ENCODE data around the gene F2RL3.

DNA sequence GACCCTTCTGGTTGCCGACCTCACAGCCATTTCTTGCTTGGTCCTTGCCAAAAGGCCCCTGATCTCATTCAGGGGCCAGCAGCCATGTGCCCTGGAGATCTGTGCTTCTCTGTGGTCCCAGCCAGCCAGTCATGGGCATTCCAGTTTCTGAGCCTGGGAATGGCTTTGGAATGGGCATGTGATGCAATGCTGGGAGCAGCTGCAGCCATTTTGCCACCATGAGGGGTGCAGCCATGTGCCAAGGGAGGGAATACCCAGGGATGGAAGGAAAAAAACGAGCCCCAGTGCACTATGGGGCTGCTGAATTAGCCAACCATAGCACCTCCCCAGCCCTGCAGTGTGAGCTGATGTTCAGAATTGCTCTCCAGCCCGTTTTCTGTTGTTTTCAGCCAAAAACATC lies 26.3 kb downstream of the F2RL3 start:
- TF ChIP-seq, protein P1, sequence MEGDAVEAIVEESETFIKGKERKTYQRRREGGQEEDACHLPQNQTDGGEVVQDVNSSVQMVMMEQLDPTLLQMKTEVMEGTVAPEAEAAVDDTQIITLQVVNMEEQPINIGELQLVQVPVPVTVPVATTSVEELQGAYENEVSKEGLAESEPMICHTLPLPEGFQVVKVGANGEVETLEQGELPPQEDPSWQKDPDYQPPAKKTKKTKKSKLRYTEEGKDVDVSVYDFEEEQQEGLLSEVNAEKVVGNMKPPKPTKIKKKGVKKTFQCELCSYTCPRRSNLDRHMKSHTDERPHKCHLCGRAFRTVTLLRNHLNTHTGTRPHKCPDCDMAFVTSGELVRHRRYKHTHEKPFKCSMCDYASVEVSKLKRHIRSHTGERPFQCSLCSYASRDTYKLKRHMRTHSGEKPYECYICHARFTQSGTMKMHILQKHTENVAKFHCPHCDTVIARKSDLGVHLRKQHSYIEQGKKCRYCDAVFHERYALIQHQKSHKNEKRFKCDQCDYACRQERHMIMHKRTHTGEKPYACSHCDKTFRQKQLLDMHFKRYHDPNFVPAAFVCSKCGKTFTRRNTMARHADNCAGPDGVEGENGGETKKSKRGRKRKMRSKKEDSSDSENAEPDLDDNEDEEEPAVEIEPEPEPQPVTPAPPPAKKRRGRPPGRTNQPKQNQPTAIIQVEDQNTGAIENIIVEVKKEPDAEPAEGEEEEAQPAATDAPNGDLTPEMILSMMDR (IDR thresholded peaks at IDR 0.05) = no peak
- TF ChIP-seq, protein P2, sequence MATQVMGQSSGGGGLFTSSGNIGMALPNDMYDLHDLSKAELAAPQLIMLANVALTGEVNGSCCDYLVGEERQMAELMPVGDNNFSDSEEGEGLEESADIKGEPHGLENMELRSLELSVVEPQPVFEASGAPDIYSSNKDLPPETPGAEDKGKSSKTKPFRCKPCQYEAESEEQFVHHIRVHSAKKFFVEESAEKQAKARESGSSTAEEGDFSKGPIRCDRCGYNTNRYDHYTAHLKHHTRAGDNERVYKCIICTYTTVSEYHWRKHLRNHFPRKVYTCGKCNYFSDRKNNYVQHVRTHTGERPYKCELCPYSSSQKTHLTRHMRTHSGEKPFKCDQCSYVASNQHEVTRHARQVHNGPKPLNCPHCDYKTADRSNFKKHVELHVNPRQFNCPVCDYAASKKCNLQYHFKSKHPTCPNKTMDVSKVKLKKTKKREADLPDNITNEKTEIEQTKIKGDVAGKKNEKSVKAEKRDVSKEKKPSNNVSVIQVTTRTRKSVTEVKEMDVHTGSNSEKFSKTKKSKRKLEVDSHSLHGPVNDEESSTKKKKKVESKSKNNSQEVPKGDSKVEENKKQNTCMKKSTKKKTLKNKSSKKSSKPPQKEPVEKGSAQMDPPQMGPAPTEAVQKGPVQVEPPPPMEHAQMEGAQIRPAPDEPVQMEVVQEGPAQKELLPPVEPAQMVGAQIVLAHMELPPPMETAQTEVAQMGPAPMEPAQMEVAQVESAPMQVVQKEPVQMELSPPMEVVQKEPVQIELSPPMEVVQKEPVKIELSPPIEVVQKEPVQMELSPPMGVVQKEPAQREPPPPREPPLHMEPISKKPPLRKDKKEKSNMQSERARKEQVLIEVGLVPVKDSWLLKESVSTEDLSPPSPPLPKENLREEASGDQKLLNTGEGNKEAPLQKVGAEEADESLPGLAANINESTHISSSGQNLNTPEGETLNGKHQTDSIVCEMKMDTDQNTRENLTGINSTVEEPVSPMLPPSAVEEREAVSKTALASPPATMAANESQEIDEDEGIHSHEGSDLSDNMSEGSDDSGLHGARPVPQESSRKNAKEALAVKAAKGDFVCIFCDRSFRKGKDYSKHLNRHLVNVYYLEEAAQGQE (IDR thresholded peaks at IDR 0.05; ENCODE audit: insufficient read depth in 1 of 2, low read depth in 2 of 2, low read length in 1 of 2) = no peak
